GM21723 (cell line): Measurements from ENCODE around the gene HOMER2.

ENCODE experiments used
- ATAC-seq: cut with Tn5 transposase; IDR thresholded peaks from one replicate; pipeline ENCODE4 v1.9.1; 2021; ENCODE audit warnings: mild to moderate bottlenecking, moderate library complexity; ENCODE audit not compliant: unreplicated experiment

HOMER2 gene

GRCh38 chr15:82933576-82933975 is 18.9 kb downstream of the HOMER2 start:
- ATAC-seq, result no peak

DNA sequence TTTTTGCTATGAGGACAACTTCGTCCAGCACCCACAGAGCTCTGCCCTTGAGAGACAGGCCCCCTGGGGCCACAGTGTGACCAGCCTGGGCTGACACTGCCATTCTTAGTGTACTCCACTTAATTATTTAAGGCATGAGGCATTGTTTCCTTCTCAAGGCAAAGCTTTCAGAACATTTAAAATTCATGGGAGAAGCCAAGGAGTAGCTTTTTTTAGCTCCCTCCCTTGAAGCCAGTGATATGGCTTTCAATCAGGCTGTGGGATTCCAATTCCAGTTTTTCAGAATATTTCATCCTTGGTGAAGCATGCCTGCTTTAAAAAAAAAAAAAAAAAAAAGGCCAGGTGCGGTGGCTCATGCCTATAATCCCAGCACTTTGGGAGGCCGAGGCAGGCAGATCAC is 21.3 kb downstream of the HOMER2 start:
- ATAC-seq, result no peak

- no peak for ATAC-seq
Observed at GRCh38 chr15:82930461-82930860, 22.1 kb downstream of the HOMER2 start.

GRCh38 chr15:82928711-82929110 is 23.8 kb downstream of the HOMER2 start:
- no peak for ATAC-seq

GRCh38 chr15:82923744-82924143 is 28.8 kb downstream of the HOMER2 start:
- no peak for ATAC-seq

DNA sequence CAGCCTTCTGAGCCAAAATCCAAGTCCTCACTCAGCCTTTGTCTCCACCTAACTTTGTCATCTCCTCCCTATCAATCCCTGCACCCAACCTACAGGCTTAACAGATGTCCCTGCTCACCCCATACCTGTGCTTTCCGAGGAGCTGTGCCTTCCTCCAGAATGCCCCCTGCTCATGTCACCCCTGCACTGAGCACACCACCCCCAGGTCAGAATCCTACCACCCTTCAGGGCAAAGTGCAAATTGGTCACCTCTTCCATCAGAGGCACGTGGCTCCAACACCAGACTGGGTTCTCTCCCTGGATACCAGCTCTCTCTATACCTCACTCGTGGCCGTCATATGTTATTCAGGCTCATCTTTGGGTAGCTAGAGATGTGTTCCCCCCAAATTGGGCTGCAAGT is 29.8 kb downstream of the HOMER2 start:
- no peak for ATAC-seq

DNA sequence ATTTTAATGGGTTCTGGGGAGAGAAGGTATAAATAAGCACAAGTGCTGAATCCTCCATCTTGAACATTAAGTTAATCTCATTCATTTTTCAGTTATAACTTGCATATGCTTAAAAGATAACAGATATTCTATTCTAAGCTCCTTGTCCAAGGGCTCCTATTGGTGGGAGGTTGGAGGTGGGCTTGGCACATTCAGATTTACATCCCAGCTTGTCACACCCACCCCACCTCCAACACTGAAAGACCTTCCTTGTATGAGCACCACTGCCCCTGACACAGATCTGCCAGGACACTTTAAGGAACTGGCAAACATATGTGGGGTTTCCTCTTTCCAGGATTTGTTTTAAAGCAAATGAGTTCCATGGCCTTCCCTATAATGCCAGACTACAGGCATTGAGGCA is 30.6 kb downstream of the HOMER2 start:
- ATAC-seq, result no peak

- no peak for ATAC-seq
Observed at GRCh38 chr15:82921242-82921641, 31.3 kb downstream of the HOMER2 start.

GRCh38 chr15:82919231-82919886 is 33.2 kb downstream of the HOMER2 start:
- no peak for ATAC-seq

- ATAC-seq, result no peak
Observed at GRCh38 chr15:82918607-82919230, 33.8 kb downstream of the HOMER2 start.

DNA sequence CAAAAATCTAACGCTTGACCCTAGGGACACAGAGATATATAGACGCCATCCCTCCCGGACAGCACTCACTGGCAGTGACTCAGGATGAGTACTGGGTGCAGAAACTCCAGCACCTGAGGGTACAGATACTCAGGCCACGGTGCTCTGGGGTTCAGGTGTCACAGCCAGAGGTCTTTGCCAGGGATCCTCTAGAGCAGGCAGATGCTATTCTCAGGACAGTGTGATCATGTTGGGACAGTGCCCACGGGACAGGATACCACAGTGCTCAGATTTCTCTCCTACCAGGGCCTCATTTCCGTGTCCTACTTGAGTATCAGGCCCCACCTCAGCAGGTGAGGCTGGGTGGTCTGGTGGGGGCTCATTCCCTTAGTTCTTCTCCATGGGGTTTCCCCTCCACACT is 34.4 kb downstream of the HOMER2 start:
- no peak for ATAC-seq

- ATAC-seq, result no peak
Observed at GRCh38 chr15:82917249-82917648, 35.3 kb downstream of the HOMER2 start.

DNA sequence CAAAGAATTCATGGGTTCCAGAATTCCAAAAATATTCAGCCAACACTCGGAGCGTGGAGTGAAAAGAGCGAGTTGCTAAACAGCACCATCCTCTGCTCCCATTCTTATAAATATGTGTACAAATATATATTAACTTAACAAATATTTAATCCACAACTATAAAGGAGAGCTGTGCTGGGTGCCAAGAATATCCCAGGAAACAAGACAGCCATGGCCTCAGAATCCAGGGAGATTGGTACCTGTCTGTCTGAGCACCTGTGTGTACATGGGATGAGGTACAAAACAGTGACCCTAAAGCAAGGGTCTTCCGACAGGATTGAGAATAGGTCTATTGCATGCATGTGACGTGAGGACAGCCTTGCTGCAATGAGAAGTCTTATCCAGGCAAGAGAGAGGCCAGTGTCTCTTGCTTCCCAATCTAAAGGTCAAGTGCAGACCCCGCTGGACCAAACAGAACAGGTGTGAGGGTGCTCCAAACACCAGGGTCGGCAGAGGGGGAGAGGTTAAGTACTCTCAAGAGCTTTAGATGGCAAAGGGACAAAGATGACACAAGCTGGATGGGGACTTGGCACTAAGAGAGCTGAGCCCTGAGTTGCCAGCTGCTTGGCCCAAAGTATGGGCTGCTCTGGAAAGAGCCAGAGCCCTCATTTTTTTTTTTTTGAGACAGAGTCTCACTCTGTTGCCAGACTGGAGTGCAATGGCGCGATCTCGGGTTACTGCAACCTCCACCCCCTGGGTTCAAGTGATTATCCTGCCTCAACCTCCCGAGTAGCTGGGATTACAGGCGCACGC is 36.2 kb downstream of the HOMER2 start:
- no peak for ATAC-seq

DNA sequence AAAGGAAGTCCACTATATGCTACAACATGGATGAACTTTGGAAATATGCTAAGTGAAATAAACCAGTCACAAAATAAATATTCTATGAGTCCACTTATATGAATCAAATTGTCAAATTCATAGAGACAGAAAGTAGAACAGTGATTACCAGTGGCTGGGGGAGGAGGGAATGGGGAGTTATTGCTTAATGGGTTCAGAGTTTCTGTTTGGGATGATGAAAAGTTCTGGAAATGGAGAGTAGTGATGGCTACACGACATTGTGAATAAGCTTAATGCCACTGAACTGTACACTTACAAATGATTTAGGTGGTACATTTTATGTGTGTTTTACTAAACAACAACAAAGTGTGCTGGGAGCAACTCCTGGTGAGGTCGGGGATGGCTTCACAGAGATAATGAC is 38.1 kb downstream of the HOMER2 start:
- no peak for ATAC-seq

- ATAC-seq, result no peak
Observed at GRCh38 chr15:82911458-82911857, 41.1 kb downstream of the HOMER2 start.

GRCh38 chr15:82910721-82911120 is 41.8 kb downstream of the HOMER2 start:
- no peak for ATAC-seq

DNA sequence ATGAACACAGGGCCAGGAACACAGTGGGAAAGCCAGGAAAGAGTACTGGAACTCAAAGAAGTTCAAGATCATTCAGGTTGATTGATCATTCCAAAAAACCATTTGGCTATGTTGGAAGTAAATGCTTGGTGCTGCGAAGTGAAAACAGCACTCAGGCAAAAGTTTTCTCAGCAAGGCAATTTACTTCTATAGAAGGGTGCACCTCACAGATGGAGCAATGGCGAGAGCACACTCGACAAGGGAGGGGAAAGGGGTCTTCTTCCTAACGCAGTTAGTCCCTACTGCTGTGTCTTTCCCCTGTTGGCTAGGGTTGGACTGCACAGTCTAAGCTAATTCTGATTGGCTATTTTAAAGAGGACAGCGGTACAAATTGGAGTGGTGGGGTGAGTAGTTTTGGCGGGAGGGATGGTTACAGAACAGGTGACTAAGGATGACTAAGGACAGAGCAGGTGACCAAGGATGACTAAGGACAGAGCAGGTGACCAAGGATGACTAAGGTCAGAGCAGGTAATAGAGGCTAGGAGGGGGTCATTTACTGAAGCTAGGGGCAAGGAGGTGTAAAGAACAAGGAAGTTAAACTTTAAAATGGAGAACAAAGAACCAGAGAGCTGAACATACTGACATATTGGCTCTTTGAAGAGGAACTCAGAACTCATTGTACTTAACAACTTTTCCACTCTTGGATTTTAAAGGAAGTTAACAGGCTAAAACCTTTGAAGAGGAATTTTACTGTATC is 43.3 kb downstream of the HOMER2 start:
- no peak for ATAC-seq

GRCh38 chr15:82907350-82907749 is 45.2 kb downstream of the HOMER2 start:
- no peak for ATAC-seq

- ATAC-seq, result no peak
Observed at GRCh38 chr15:82904574-82904973, 47.9 kb downstream of the HOMER2 start.

DNA sequence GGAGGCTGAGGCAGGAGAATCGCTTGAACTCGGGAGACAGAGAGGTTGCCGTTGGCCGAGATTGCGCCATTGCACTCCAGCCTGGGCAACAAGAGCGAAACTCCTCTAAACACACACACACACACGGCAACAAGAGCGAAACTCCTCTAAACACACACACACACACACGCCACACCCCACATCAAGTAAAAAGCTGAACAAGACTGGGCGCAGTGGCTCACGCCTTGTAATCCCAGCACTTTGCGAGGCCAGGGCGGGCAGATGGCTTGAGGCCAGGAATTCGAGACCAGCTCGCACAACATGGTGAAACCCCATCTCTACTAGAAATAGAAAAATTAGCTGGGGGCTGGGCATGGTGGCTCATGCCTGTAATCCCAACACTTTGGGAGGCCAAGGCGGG is 49.0 kb downstream of the HOMER2 start:
- ATAC-seq, result no peak

- no peak for ATAC-seq
Observed at GRCh38 chr15:82901114-82901805, 51.3 kb downstream of the HOMER2 start.
